Inflammatory macrophage treated with lipopolysaccharide for 1 hour (primary cell): ENCODE results near the gene PHF21B.
"Not testable (repeated sequence)": the region's sequence is repeated elsewhere in the genome, so short reads cannot be mapped to it uniquely, and the experiment has no call there.

Source experiments
- DNase-seq, 2 donors: peaks; one replicate each; pipeline ENCODE4 v3.0.0-alpha.2; 2020 to 2022

PHF21B gene

DNA sequence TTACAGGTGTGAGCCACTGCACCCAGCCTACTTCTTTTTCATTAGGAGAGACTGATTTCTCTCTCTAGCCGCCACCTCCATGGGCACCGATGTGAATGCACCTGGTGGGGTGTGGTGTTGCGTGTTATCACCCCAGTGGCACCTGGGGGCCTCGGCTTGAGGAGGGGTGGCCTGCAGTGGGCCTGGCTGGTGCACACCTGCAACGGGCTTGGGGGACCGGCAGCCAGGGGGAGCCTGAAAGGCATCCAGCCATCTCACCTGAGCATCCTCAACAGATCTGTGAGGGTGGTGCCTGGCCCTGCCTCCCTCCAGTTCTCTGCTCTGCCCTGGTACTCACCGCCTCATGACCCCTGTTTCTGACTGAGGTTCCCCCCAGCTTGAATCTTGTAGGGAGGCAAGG is 148.6 kb downstream of the PHF21B start:
- no peak for DNase-seq

DNA sequence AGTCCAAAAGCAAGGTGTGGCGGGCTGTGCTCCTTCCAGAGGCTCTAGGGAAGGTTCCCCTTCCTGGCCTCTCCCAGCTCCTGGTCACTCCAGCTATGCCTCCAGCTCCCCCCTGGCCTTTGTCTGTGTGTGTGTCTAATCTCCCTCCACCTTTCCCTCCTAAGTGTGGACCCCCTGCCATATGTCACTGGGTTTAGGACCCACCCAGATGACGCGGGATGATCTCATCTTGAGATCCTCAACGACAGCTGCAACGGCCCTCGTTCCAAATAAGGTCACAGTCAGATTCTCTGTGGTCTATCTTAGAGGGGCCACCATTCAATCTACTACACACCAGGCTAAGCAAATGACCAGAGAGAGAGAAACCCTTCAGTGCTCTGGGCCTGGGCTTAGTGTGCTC is 149.5 kb downstream of the PHF21B start:
- DNase-seq: no peak

DNA sequence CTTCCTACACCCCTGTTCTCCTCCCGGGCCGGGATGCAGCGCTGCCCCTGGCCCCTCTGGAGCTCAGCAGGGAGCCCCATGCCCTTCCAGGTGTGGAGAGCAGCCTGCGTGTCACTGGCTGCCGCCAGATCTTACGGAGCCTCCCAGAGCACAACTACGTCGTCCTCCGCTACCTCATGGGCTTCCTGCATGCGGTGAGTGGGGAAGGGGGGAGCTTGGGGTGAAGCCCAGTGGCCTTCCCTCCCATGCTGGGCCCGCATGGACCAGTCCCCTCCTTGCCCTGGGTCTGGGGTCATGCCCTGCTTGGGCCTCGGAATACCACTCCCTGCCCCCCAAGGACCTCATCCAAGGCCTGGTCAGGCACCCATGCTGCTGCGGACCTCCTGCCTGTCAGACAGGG is 150.2 kb downstream of the PHF21B start:
- DNase-seq: no peak

DNA sequence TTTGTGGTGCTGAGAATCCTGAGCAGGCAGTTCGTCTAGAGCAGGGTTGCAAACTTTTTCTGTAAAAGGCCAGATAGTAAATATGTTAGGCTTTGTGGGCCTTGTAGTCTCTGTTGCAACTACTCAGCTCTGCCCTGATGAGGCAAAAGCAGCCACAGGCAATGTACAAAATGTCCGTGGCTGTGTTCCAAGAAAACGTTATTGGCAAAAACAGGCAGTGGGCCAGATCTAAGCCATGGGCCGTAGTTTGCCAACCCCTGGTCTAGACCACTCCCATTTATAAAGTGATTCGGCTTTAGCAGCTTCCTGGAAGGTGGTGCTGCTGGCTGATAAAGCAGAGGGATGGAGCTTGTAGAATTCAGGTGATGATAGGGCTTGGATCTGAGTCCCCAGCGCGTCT is 151.0 kb downstream of the PHF21B start:
- not testable (repeated sequence) for DNase-seq

DNA sequence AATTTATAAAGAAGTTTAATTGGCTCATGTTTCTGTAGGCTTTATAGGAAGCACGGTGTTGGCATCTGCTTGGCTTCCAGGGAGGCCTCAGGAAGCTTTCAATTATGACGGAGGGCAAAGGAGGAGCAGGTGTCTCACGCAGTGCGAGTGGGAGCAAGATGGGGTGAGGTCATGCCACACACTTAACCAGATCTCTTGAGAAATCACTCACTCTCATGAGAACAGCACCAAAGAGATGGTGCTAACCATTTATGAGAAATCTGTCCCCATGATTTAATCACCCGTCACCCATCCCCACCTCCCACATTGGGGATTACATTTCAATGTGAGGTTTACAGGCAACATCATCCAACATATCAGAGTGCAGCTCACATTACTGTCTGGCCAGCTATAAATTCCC is 153.9 kb downstream of the PHF21B start:
- no peak for DNase-seq

DNA sequence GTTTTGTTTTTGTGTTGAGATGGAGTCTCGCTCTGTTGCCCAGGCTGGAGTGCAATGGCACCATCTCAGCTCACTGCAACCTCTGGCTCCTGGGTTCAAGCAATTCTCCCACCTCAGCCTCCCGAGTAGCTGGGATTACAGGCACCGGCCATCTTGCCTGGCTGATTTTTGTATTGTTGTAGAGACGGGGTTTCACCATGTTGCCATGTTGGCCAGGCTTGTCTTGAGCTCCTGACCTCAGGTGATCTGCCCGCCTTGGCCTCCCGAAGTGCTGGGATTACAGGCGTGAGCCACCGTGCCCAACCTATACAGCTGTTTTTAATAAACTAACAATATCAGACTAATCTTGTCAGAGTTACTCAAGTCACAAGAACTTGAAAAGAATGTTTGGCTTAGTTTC is 155.2 kb downstream of the PHF21B start:
- not testable (repeated sequence) for DNase-seq

DNA sequence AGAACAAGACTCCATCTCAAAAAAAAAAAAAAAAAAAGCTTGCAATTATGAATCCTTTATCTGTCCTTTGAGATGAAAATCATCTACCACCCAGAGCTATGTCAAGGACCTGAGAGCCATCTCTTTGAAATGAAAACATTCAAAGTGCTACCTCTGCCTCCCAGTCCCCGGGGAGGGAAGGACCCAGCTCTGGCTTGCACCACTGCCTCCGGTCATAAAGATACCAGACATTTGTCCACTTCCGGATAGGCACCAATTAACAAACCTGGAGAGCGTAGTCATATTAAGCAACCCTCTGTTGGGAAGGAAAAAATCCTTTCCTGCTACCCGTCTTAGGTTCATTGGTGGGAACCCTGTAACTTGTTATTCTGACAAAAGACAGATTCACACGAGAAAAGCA is 158.9 kb downstream of the PHF21B start:
- no peak for DNase-seq

DNA sequence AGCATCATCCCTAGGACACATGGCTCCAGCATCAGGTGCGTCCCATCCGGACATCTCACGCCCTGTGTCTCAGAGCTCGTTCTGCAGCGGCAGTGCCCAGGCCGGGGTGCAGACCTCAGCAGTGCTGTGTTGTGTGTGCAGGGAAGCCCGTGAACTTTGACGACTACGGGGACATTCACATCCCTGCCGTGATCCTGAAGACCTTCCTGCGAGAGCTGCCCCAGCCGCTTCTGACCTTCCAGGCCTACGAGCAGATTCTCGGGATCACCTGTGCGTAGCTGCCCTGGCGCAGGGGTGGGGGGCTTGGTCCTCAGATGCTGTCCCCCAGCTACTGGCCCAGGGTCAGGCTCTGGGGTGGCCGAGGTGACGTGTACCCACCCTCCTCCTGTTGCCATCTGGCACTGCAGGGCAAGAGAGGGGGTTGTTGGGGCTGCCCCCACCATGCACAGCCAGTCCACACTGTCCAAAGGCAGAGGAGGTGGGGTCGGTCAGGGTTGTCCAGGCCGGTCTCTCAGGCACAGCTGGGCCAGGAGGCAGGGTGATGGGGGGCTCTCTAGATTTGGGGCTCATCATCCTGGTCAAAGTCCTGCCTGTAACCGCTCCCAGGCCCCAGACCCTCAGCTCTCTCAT is 160.9 kb downstream of the PHF21B start:
- DNase-seq: no peak

DNA sequence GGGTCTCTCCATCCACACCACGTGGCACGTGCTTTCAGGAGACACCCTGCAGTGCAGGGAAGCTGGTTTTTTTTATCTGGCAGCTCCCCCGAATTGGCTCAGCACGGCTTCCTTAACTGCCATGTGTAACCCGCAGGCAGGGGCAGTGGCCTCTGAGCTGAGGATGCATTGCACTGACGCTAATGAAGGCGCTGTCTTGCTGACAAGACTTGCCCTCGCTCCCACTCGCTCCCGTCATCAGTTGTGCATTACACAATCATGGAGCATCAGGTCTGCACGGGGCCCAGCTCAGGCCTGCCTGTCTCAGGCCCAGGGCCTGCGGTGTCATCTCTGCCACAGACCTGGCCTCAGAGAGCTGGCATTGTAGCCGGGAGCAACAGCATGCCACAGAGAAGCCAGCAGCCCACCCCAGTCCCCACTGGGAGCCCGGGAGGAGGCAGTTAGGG is 161.5 kb downstream of the PHF21B start:
- no peak for DNase-seq

DNA sequence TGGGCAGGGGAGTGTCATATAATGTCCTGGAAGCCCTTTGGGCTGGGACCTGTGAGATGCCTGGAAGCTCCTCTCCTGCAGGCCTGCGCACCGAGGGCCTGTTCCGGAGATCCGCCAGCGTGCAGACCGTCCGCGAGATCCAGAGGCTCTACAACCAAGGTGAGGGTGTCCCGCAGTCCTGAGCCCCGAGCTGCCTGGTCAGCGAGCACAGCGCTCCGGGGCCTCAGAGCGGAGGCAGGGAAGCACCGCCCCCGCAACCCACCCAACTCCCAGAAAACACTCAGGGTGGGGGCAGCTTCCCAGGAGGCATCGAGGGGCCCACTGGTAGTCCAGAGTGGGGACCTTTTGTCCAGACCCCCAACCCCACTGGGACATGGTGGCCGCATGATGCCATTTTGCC is 161.9 kb downstream of the PHF21B start:
- no peak for DNase-seq

DNA sequence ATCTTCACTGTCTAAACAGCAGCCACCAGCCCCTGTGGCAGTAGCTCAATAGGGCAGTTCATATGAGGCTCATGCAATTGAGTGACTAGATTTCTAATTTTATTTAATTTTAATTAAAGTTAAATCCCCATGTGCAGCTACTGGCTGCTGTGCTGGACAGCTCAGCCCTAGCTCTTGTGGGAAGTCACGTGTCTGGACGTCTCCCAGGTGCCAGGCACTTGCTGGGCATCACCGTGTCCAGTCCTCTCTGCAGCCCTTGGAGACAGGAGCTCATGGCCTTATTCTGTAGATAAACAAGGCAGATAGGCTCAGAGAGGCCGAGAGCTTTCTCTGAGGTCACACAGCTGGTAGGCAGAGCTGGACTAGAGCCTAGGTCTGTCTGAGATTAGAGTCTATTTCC is 162.4 kb downstream of the PHF21B start:
- no peak for DNase-seq

DNA sequence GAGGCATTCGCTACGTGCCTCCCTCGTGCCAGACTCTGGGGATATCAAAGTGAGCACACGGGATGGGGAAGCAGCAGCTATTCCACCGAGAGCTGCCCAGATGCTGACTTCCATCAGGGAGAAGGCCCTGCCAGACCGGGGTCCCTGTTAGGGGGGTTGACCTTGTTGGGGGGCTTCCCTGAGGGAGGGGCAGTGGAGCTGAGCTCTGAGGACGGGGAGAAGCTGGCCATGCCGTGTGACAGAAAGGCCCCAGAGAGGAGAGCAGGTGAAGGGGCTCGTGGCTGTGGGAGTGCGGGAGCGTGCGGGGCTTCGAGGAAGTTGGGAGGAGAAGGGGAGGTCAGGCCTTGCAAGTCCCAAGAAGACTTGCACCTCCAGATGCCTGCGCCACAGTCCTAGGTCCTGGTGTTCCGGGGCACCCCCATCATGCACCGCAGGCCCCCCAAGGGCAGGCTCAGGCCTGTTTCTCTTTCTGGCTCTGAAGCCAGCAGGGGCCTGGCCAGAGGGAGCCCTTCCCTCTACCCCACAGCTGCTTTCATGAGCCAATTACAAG is 163.0 kb downstream of the PHF21B start:
- DNase-seq: no peak

DNA sequence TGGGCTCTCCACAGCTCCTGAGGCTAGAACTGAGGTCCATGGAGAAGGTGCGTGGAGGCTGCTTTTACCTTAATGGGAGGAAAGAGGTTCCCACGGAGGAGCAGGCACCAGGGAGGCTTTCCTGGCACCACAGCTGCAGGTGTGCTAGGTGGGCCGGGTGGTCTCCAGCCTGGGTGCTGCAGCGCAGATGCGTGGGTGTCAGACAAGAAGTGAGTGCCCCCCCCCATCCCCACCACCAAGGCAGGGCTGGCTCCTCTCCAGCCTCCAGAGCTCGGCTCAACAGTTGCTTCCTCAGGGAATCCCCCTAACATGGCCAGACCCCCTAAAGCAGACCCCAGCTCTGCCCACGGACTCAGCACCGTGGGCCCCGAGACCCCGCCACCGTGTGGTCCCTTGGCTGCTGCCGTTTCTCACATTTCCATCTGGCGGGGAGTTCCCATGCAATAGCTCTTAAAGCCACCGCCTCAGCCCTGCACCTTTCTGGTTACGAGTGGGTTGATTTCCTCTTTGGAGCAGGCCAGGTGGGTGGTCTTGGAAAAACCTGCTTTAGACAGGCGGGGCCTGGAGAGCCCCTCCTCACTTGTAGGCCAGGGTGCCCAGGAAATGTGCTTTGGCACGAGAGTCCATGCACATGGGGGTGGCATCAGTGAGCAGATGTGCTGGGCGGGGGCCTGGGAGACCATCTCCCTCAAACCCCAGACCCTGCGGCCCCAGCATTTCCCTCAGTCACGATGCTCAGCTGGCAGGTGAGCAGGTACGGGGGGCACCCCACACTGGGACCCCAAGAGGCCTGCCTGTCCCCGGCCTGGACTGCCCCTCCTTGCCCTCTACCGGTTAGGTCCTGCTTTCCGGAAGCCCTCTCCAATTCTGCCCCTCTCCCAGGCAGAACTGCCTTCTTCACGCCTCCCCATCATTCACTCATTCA is 163.7 kb downstream of the PHF21B start:
- no peak for DNase-seq

DNA sequence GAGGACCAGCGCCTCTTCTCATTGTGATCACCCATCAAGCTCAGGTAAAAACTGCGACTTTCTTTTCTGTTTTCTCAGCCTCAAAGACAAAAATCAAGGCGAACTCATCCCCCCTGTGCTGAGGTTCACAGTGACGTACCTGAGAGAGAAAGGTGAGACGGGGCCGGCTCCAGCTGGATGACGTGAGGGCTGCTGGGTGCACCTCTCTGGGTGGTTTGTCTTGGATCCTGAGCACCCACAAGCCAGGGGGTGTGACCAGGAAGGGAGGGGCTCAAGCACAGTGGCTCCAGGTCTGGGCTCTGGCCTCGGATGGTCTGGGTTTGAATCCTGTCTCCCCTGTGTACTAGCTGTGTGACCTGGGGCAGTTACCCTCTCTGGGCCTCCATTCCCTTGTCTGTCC is 164.6 kb downstream of the PHF21B start:
- DNase-seq: no peak

DNA sequence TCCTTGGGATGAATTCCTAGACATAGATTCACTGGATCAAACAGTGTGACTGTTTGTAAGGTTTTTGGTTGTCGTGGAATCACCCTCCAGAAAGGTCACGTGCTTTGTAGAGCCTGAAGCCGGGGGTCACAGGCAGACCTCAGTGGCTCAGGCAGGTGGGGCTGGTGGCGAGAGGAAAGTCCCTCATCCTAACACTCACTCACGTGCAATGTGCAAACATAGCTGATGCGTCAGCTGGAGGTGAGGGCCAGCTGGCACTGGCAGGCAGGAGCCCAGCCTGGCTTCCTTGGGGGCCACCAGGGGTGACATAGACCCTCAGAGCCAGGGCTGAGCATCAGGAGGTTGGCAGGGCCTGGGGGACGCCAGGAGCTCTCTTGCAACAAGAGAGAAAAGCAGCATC is 167.4 kb downstream of the PHF21B start:
- DNase-seq: no peak

DNA sequence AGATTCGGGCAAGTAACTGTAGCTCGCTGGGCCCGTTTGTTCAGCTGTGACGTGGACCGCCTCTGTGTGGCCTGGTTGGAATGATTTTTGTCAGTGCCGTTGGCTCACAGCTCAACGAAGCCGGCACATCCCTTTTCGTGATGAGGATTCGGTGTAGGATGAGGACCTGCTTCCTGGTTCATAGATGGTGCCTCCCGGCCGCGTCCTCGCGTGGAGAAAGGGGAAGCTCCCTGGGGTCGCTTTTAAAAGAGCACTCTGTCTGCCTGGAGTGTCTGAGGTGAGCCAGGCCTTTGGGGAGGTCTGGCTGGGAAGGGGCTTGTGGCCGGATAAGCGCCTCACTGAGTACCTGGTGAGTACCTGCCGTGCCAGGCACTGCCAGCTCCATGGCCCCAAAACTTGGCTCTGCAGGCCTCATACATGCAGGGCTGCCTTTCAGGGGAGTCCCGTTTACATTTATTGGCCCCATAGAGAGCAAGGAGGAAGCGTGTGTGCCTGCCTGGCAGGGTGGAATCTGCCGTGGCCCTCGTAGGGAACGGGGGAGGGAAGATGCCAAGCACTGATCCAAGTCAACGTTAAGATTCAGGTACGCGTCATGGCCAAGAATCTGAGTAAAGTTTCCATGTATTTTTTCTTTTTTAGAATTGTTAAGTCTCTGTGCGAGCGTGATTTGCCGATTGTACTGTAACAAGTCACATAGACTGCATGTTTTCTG is 169.0 kb downstream of the PHF21B start:
- DNase-seq: no peak

DNA sequence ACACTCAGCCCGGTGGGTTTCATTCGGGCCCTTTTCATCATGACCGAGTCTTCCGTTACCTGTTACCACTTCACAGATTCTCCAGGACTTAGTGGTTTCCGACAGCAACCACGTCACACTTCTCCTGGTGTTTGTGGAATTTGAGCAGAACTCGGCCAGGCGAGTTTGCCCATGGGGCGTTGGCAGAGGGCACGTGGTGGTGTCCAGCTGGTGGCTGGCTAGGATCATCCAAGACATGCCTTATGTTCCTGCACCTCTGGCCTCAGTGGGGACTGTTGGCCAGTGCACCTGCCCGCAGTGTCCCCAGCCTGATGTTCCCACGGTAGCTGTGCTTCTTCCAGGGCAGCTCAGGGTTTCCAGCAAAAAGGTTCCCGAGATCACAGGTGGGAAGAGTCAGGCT is 170.1 kb downstream of the PHF21B start:
- DNase-seq: no peak

DNA sequence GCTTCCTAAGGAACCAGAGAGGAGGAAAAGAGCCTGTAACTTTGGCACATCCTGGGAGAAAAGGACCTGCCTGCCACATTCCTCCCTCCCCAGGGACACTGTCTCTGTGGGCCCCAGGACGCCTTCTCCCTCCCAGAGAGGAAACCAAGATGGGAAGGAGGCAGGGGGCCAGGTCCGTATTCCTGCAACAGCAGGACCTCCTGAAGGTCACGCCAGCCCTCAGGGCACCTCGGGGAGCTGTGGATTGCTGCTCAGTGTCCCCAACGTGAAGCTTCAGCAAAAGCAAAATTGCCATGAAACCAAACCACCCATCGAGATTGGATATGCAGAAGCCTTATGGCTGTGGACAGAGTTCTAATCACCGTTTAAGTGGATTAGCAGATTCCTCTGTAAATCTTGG is 170.7 kb downstream of the PHF21B start:
- DNase-seq: no peak

DNA sequence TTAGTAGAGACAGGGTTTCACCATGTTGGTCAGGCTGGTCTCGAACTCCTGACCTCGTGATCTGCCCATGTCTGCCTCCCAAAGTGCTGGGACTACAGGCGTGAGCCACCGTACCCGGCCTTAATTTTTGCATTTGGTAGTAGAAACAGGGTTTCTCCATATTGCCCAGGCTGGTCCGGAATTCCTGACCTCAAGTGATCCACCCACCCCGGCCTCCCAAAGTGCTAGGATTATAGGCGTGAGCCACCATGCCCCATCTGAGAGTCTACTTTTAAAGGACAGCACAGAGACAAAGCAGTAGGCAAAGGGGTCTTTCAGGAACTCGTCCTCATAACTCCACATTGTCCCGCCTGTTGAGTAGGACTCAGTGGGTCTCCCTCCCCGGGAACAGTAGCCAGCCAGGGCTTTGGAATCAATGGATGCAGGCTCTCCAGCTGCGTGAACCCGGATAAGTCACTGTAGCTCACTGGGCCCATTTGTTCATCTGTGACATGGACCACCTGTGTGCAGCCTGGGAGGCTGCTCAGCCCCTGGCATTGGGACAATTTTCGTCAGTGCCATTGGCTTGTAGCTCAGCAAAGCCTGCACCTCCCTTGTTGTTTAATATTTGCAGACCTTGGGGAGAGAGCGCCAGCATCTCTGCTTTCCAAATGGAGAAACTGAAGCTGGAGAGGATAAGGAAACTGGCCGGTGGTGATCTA is 171.3 kb downstream of the PHF21B start:
- no peak for DNase-seq

DNA sequence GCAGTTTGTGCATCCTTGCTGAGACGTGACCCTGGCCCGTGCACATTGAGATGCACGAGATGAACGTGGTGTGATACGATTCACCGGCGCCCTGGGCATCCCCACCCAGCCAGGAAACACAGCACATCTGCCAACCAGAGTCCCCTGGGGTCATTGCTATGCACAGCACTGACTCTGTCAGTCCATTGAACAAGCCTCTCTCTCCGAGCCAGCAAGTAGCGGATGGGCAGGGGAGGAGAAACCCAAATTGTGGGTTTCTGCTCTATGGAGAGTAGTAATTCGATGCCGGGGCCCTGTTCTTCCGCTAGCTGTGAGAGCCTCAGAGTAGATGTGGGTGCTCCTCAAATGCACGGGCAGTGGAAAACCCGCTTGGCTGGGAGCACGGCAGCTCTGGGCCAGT is 172.3 kb downstream of the PHF21B start:
- no peak for DNase-seq

DNA sequence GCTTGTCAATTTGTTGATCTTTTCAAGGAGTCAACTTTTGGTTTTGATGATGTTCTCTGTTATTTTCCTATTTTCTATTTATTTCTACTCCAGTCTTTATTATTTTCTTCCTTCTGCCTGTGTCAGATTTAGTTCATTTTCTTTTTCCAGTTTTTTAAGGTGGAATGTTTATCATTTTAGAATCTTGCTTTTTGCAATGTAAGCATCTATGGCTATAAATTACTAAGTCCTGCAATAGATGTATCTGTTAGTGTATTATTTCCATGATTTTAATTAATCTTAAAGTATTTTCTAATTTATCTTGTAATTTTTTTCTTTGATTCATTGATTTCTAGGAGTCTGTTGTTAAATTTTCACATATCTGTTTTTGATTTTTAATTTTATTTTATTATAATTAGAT is 175.7 kb downstream of the PHF21B start:
- no peak for DNase-seq

DNA sequence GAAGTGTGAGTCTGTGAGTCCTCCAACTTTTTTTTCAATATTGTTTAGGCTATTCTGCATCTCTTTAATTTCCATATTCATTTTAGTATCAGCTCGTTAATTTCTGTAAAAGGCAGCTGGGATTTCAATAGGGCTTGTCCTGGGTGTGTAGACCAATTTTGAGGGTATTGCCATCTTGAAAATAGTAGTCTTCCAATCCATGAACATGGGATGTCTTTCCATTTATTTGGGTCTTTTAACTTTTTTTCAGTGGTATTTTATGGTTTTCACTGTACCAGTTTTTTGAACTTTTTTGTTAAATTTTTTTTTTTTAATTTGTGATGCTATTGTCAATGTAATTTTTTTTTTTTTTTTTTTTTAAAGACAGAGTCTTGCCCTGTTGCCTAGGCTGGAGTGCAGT is 177.9 kb downstream of the PHF21B start:
- DNase-seq: no peak
